PC-3 (cell line): ENCODE data around the gene RGPD4.

Experiments used
- CTCF ChIP-seq: fragments of 300-600 bp; sonication (generic); conservative IDR thresholded peaks from 2 replicates; pipeline ENCODE4 v1.5.1; 2017; ENCODE audit warnings: antibody characterized with exemption, low read depth, mild to moderate bottlenecking, low read length
- EZH2 ChIP-seq: fragments of 300-600 bp; sonication (generic); IDR thresholded peaks from one replicate; pipeline ENCODE4 v1.6.1; 2017; ENCODE audit warnings: antibody characterized with exemption, mild to moderate bottlenecking, low read length; ENCODE audit not compliant: unreplicated experiment
- EZH2phosphoT487 ChIP-seq: fragments of 300-600 bp; sonication (generic); IDR thresholded peaks from 2 replicates; pipeline ENCODE4 v1.6.1; 2018; ENCODE audit warnings: mild to moderate bottlenecking, antibody characterized with exemption, low read length, borderline replicate concordance

DNA sequence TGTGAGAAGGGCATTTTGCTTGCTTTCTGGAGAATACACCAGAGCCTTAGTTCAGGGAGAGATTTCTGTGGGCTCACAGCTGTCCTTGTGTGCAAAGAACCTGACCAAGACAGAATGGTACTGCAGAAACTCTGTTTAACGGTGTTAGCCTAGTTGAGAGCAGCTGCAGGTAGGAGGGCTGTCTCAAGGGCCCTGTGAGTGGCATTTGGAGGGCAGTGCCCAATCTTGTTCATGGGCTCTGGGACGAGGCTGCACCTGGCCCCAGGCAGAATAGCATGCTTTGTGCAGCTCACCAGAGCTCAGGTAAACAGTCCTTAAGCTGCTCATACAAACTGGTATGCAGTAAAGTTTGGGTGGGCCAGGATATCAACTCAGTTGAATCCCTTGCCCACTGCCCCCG, 16.9 kb upstream of the RGPD4 start:
- TF ChIP-seq EZH2 (no peak), CTCF (no peak), EZH2phosphoT487 (no peak)
